Measurements from ENCODE around the gene SPON1.

Gene SPON1

GRCh38 chr11:13952221-13952620 lies 10.3 kb upstream of the SPON1 start:
- TF ChIP-seq, protein P1, sequence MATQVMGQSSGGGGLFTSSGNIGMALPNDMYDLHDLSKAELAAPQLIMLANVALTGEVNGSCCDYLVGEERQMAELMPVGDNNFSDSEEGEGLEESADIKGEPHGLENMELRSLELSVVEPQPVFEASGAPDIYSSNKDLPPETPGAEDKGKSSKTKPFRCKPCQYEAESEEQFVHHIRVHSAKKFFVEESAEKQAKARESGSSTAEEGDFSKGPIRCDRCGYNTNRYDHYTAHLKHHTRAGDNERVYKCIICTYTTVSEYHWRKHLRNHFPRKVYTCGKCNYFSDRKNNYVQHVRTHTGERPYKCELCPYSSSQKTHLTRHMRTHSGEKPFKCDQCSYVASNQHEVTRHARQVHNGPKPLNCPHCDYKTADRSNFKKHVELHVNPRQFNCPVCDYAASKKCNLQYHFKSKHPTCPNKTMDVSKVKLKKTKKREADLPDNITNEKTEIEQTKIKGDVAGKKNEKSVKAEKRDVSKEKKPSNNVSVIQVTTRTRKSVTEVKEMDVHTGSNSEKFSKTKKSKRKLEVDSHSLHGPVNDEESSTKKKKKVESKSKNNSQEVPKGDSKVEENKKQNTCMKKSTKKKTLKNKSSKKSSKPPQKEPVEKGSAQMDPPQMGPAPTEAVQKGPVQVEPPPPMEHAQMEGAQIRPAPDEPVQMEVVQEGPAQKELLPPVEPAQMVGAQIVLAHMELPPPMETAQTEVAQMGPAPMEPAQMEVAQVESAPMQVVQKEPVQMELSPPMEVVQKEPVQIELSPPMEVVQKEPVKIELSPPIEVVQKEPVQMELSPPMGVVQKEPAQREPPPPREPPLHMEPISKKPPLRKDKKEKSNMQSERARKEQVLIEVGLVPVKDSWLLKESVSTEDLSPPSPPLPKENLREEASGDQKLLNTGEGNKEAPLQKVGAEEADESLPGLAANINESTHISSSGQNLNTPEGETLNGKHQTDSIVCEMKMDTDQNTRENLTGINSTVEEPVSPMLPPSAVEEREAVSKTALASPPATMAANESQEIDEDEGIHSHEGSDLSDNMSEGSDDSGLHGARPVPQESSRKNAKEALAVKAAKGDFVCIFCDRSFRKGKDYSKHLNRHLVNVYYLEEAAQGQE (IDR thresholded peaks at IDR 0.05; ENCODE audit: insufficient read depth in 1 of 2, low read depth in 2 of 2, low read length in 2 of 2): no peak
- TF ChIP-seq TAF1 (IDR thresholded peaks at IDR 0.05; ENCODE audit: borderline replicate concordance, insufficient read depth, low read length) (no peak), POLR2AphosphoS5 (IDR thresholded peaks at IDR 0.05; ENCODE audit: low read depth, low read length) (no peak), FOXP2 (optimal IDR thresholded peaks at IDR 0.05; ENCODE audit: borderline replicate concordance, extremely low read depth, extremely low read length, insufficient read depth) (no peak), SIN3A (IDR thresholded peaks at IDR 0.05; ENCODE audit: borderline replicate concordance, insufficient read depth, low read length) (no peak)

DNA sequence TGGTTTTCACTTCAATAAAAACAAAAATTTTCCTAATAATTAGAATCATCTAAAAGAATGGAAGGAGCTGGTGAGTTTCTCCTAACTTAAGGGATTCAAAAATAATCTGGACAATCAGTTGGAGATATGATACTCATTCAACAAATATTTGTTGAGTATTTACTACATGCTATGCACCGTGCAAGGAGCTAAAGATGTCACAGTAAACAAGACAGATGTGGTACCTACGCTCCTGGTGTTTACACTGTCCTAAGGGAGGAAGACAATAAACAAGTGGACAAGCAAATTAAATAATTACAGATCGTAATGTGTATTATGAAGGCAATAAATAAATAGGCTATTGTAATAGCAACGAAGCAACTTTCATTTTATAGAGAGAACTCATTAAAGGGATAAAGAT lies 9.9 kb upstream of the SPON1 start:
- TF ChIP-seq TAF1 (IDR thresholded peaks at IDR 0.05; ENCODE audit: borderline replicate concordance, insufficient read depth, low read length): no peak
- no peak for TF ChIP-seq POLR2AphosphoS5 (IDR thresholded peaks at IDR 0.05; ENCODE audit: low read depth, low read length)
- TF ChIP-seq FOXP2 (optimal IDR thresholded peaks at IDR 0.05; ENCODE audit: borderline replicate concordance, extremely low read depth, extremely low read length, insufficient read depth): no peak
- TF ChIP-seq, protein P1 (IDR thresholded peaks at IDR 0.05; ENCODE audit: insufficient read depth in 1 of 2, low read depth in 2 of 2, low read length in 2 of 2): no peak
- TF ChIP-seq SIN3A (IDR thresholded peaks at IDR 0.05; ENCODE audit: borderline replicate concordance, insufficient read depth, low read length): no peak

- TF ChIP-seq TAF1 (IDR thresholded peaks at IDR 0.05; ENCODE audit: borderline replicate concordance, insufficient read depth, low read length) (no peak), FOXP2 (optimal IDR thresholded peaks at IDR 0.05; ENCODE audit: borderline replicate concordance, extremely low read depth, extremely low read length, insufficient read depth) (no peak), SIN3A (IDR thresholded peaks at IDR 0.05; ENCODE audit: borderline replicate concordance, insufficient read depth, low read length) (no peak), POLR2AphosphoS5 (IDR thresholded peaks at IDR 0.05; ENCODE audit: low read depth, low read length) (no peak)
- TF ChIP-seq, protein P1 (IDR thresholded peaks at IDR 0.05; ENCODE audit: insufficient read depth in 1 of 2, low read depth in 2 of 2, low read length in 2 of 2): no peak
Observed at GRCh38 chr11:13954591-13954990, 7.9 kb upstream of the SPON1 start.

DNA sequence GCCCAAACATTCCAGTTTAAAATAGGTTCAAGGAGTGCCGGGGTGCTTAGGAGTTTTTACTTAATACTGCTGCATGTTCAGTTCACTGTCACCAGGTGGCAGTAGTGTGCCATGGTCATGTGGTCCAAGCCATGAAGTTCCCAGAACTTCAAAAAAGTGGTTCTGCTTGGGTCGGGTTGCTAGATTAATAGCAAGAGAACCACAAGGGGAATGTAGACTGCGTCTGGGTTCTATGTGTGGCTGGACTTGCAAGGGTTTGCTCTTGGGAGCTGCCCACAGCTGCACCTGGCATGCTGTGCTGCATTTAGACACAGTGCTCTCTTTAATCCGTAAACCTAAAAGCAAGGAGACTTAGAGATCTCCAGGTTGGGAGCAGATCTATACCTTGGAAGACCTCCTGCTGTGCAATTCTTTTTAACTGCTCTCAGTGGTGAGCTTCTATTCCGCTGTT lies 6.5 kb upstream of the SPON1 start:
- TF ChIP-seq TAF1 (IDR thresholded peaks at IDR 0.05; ENCODE audit: borderline replicate concordance, insufficient read depth, low read length) (no peak), SIN3A (IDR thresholded peaks at IDR 0.05; ENCODE audit: borderline replicate concordance, insufficient read depth, low read length) (no peak), POLR2AphosphoS5 (IDR thresholded peaks at IDR 0.05; ENCODE audit: low read depth, low read length) (no peak), FOXP2 (optimal IDR thresholded peaks at IDR 0.05; ENCODE audit: borderline replicate concordance, extremely low read depth, extremely low read length, insufficient read depth) (no peak)
- TF ChIP-seq, protein P1 (IDR thresholded peaks at IDR 0.05; ENCODE audit: insufficient read depth in 1 of 2, low read depth in 2 of 2, low read length in 2 of 2): no peak

DNA sequence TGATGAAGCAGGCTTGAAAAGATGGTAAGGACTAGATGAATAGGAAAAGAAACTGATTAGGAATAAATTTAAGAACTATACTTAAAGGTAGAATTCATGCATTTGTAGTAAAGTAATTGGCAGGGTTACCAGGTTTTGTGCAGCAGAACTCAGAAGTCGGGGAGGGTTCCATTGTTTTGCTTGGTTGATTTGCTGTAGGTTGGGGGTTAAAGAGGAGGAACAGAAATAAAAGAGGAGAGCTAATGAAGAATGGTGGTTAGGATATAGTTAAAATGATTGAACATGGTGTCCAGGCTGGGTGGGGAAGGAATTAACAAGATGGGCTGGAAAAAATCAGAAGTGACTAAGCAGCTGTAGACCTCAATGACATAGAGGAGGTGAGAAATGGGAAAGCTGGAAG lies 5.5 kb upstream of the SPON1 start:
- TF ChIP-seq FOXP2 (optimal IDR thresholded peaks at IDR 0.05; ENCODE audit: borderline replicate concordance, extremely low read depth, extremely low read length, insufficient read depth): no peak

Measured in PFSK-1 (cell line).